Measurements from ENCODE around the gene ZNF776. TPM values are rescaled to one million over a fixed set of nuclear protein-coding genes. Genes with fewer than 3 reads are reported as not detected.
A peak's percentile ranks its signal among the peaks of the same experiment; 100 is the strongest.

ZNF776 gene
- total RNA-seq, 1 donor from 2014 or later, result 22.6 TPM

DNA sequence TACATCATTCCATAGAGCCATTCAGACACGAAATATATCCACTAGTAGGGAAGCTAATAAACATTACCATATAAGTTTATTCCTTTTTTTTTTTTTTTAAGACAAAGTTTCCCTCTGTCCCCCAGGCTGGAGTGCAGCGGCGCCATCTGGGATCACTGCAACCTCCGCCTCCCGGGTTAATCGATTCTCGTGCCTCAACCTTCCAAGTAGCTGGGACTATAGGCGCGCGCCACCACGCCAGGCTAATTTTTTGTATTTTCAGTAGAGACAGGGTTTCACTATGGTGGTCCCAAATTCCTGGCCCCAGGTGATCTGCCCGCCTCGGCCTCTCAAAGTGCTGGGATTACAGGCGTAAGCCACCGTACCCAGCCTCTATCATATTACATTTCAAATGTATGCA, 37.0 kb upstream of the ZNF776 start:
- H3K4me1 Mint-ChIP-seq (ENCODE audit: unreplicated experiment), result peaks cover 26% of the 10 kb centered on the region
- peaks cover 10% of the 10 kb centered on the region for H3K27me3 Mint-ChIP-seq (ENCODE audit: unreplicated experiment)
- H3K36me3 Mint-ChIP-seq (ENCODE audit: low read depth, unreplicated experiment), result peaks cover 31% of the 10 kb centered on the region
- H3K27ac Mint-ChIP-seq (ENCODE audit: unreplicated experiment), result no peak overlapping the region
- TF ChIP-seq, protein P1, sequence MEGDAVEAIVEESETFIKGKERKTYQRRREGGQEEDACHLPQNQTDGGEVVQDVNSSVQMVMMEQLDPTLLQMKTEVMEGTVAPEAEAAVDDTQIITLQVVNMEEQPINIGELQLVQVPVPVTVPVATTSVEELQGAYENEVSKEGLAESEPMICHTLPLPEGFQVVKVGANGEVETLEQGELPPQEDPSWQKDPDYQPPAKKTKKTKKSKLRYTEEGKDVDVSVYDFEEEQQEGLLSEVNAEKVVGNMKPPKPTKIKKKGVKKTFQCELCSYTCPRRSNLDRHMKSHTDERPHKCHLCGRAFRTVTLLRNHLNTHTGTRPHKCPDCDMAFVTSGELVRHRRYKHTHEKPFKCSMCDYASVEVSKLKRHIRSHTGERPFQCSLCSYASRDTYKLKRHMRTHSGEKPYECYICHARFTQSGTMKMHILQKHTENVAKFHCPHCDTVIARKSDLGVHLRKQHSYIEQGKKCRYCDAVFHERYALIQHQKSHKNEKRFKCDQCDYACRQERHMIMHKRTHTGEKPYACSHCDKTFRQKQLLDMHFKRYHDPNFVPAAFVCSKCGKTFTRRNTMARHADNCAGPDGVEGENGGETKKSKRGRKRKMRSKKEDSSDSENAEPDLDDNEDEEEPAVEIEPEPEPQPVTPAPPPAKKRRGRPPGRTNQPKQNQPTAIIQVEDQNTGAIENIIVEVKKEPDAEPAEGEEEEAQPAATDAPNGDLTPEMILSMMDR (IDR thresholded peaks at IDR 0.05; ENCODE audit: unreplicated experiment), result no peak
- peak overlapping the region; percentile 100 for H3K4me3 Mint-ChIP-seq (ENCODE audit: unreplicated experiment)
- H3K9me3 Mint-ChIP-seq (ENCODE audit: unreplicated experiment), result no peaks in the 10 kb centered on the region
- DNase-seq (ENCODE audit: low spot score), result peak; percentile 11

DNA sequence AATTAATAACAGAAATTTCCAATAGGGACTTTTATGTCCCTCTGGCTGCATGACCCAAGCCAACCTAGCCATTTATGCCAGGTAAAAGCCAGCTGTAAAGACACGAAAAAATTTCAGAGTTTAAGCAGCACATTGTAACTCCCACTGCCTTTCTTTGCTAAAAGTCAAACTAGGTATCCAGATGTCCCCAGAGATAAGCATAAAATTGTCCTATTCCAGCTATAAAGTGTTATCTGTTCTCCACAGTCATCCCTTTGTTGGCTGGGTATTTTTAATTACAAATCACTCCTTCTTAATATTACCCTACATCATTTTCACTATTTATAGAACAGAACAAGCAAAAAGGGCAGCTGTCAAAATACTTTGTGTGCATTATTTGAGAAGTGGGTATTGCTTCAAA, 34.4 kb upstream of the ZNF776 start:
- TF ChIP-seq, protein P1 (IDR thresholded peaks at IDR 0.05; ENCODE audit: unreplicated experiment), result no peak
- H3K27me3 Mint-ChIP-seq (ENCODE audit: unreplicated experiment), result peaks cover 7% of the 10 kb centered on the region
- H3K4me1 Mint-ChIP-seq (ENCODE audit: unreplicated experiment), result peaks cover 12% of the 10 kb centered on the region
- H3K9me3 Mint-ChIP-seq (ENCODE audit: unreplicated experiment), result no peaks in the 10 kb centered on the region
- H3K36me3 Mint-ChIP-seq (ENCODE audit: low read depth, unreplicated experiment), result peaks cover 16% of the 10 kb centered on the region
- DNase-seq (ENCODE audit: low spot score), result no peak
- no peak overlapping the region for H3K27ac Mint-ChIP-seq (ENCODE audit: unreplicated experiment)
- no peak overlapping the region for H3K4me3 Mint-ChIP-seq (ENCODE audit: unreplicated experiment)

GRCh38 chr19:57719424-57719823, 27.2 kb upstream of the ZNF776 start:
- peaks cover 2% of the 10 kb centered on the region for H3K27me3 Mint-ChIP-seq (ENCODE audit: unreplicated experiment)
- no peak overlapping the region for H3K27ac Mint-ChIP-seq (ENCODE audit: unreplicated experiment)
- H3K36me3 Mint-ChIP-seq (ENCODE audit: low read depth, unreplicated experiment), result peaks cover 54% of the 10 kb centered on the region
- no peak overlapping the region for H3K4me3 Mint-ChIP-seq (ENCODE audit: unreplicated experiment)
- no peaks in the 10 kb centered on the region for H3K4me1 Mint-ChIP-seq (ENCODE audit: unreplicated experiment)
- TF ChIP-seq, protein P1 (IDR thresholded peaks at IDR 0.05; ENCODE audit: unreplicated experiment), result no peak
- H3K9me3 Mint-ChIP-seq (ENCODE audit: unreplicated experiment), result no peaks in the 10 kb centered on the region
- no peak for DNase-seq (ENCODE audit: low spot score)

DNA sequence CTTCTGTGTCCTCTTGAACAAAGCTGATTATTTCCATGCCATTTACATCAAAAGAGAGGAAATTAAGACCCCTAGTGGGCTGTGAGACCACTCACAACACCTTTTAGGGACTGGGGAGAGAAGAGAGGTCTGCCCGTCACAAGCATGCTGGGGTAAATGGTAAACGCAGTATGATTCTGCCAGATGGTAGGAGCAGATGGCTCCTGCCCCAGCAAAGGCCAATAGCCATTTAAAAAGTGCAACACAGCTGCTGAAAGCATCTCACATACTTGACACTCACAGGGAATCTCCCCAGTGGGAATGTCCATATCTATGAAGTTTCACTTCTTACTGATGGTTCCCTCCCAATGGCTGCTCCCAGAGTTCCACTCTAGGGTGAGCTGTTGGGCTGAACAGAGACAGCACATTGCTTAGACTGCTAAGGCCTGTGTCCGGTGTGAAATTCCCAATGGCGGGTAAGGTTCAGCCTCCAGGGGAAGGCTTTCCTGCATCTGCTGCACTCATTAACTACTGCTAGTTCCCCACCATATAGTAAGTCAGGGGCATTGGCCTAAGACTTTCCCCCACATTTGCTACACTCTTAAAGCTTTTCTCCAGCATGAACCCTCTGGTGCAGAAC, 26.6 kb upstream of the ZNF776 start:
- TF ChIP-seq, protein P1 (IDR thresholded peaks at IDR 0.05; ENCODE audit: unreplicated experiment), result no peak
- Mint-ChIP-seq H3K9me3 (ENCODE audit: unreplicated experiment) (no peaks in the 10 kb centered on the region), H3K27ac (ENCODE audit: unreplicated experiment) (no peak overlapping the region), H3K36me3 (ENCODE audit: low read depth, unreplicated experiment) (peaks cover 54% of the 10 kb centered on the region), H3K4me1 (ENCODE audit: unreplicated experiment) (no peaks in the 10 kb centered on the region), H3K4me3 (ENCODE audit: unreplicated experiment) (peak overlapping the region; percentile 52), H3K27me3 (ENCODE audit: unreplicated experiment) (peaks cover 2% of the 10 kb centered on the region)
- no peak for DNase-seq (ENCODE audit: low spot score)

DNA sequence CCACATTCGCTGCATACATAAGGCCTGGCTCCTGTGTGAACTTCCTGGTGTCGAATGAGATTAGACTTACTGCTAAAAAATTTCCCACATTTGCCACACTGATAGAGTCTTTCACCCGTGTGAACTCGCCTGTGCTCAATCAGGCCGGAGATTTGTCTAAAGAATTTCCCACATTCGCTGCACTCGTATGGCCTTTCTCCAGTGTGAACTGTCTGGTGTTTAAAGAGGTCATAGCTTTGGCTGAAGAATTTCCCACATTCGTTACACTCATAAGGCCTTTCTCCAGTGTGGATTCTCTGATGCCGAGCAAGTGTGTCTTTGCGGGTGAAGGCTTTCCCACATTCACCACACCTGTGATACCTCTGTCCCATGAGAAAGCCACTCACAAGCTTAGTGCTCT, 25.7 kb upstream of the ZNF776 start:
- no peaks in the 10 kb centered on the region for H3K4me1 Mint-ChIP-seq (ENCODE audit: unreplicated experiment)
- H3K27me3 Mint-ChIP-seq (ENCODE audit: unreplicated experiment), result peaks cover 2% of the 10 kb centered on the region
- H3K9me3 Mint-ChIP-seq (ENCODE audit: unreplicated experiment), result no peaks in the 10 kb centered on the region
- TF ChIP-seq, protein P1 (IDR thresholded peaks at IDR 0.05; ENCODE audit: unreplicated experiment), result no peak
- H3K27ac Mint-ChIP-seq (ENCODE audit: unreplicated experiment), result no peak overlapping the region
- DNase-seq (ENCODE audit: low spot score), result no peak
- H3K36me3 Mint-ChIP-seq (ENCODE audit: low read depth, unreplicated experiment), result peaks cover 54% of the 10 kb centered on the region
- H3K4me3 Mint-ChIP-seq (ENCODE audit: unreplicated experiment), result peak overlapping the region; percentile 52
